Activated T-cell treated with anti-CD3 and anti-CD28 coated beads for 1 hour (primary cell): ENCODE data around the gene CDC27.
"Not testable (repeated sequence)": the region's sequence is repeated elsewhere in the genome, so short reads cannot be mapped to it uniquely, and the experiment has no call there.

Experiments
- DNase-seq: peaks from one replicate; pipeline ENCODE4 v3.0.0-alpha.2; 2020; ENCODE audit warnings: low read depth

Gene CDC27

GRCh38 chr17:47131761-47132160, 57.3 kb downstream of the CDC27 start:
- no peak for DNase-seq

- not testable (repeated sequence) for DNase-seq
These were observed 62.3 kb downstream of the CDC27 start for GRCh38 chr17:47126835-47127234.

GRCh38 chr17:47123262-47123661, 65.8 kb downstream of the CDC27 start:
- not testable (repeated sequence) for DNase-seq

GRCh38 chr17:47120521-47121095, 68.5 kb downstream of the CDC27 start:
- DNase-seq, result no peak

- no peak for DNase-seq
These were observed 69.2 kb downstream of the CDC27 start for GRCh38 chr17:47119746-47120520.

GRCh38 chr17:47117386-47117785, 71.7 kb downstream of the CDC27 start:
- no peak for DNase-seq

- DNase-seq, result no peak
These were observed 83.0 kb downstream of the CDC27 start for GRCh38 chr17:47106130-47106529.

GRCh38 chr17:47105246-47105645, 83.8 kb downstream of the CDC27 start:
- DNase-seq, result not testable (repeated sequence)

- DNase-seq, result no peak
These were observed 86.2 kb downstream of the CDC27 start for GRCh38 chr17:47102914-47103313.

GRCh38 chr17:47099987-47100711, 88.9 kb downstream of the CDC27 start:
- peak; percentile 87 for DNase-seq

- no peak for DNase-seq
These were observed 89.6 kb downstream of the CDC27 start for GRCh38 chr17:47099451-47099986.

GRCh38 chr17:47096343-47096742, 92.8 kb downstream of the CDC27 start:
- DNase-seq, result no peak

- no peak for DNase-seq
These were observed 93.8 kb downstream of the CDC27 start for GRCh38 chr17:47095268-47095667.

GRCh38 chr17:47087093-47087492, 102.0 kb downstream of the CDC27 start:
- DNase-seq, result no peak

- DNase-seq, result no peak
These were observed 103.4 kb downstream of the CDC27 start for GRCh38 chr17:47085736-47086135.

GRCh38 chr17:47078801-47079200, 110.3 kb downstream of the CDC27 start:
- no peak for DNase-seq

GRCh38 chr17:47077576-47077975, 111.5 kb downstream of the CDC27 start:
- DNase-seq, result no peak

- no peak for DNase-seq
These were observed 112.9 kb downstream of the CDC27 start for GRCh38 chr17:47076171-47076570.

GRCh38 chr17:47074361-47074760, 114.7 kb downstream of the CDC27 start:
- DNase-seq, result not testable (repeated sequence)

- DNase-seq, result not testable (repeated sequence)
These were observed 115.5 kb downstream of the CDC27 start for GRCh38 chr17:47073629-47074028.

- DNase-seq, result no peak
These were observed 116.2 kb downstream of the CDC27 start for GRCh38 chr17:47072886-47073285.

- not testable (repeated sequence) for DNase-seq
These were observed 117.9 kb downstream of the CDC27 start for GRCh38 chr17:47071171-47071570.

GRCh38 chr17:47070266-47070665, 118.8 kb downstream of the CDC27 start:
- not testable (repeated sequence) for DNase-seq
